Testis (tissue), 2 donors: ENCODE data around the gene SLC6A8.

ENCODE experiments used
- POLR2A ChIP-seq: fragments of 450-650 bp; IDR thresholded peaks from one replicate; pipeline ENCODE4 v1.6.1; 2017; ENCODE audit warnings: antibody characterized with exemption, mild to moderate bottlenecking, moderate library complexity
- TF ChIP-seq, protein P1 (sequence below), 3 experiments: fragments of 450-650 bp in 2 of 3; fragments of 200-600 bp in 1 of 3; sonication (generic) in 1 of 3; IDR thresholded peaks; one replicate each; pipeline ENCODE4 v1.5.1; 2016 to 2019; ENCODE audit warnings: antibody characterized with exemption in 3 of 3, mild to moderate bottlenecking in 2 of 3, moderate library complexity in 1 of 3

DNA sequence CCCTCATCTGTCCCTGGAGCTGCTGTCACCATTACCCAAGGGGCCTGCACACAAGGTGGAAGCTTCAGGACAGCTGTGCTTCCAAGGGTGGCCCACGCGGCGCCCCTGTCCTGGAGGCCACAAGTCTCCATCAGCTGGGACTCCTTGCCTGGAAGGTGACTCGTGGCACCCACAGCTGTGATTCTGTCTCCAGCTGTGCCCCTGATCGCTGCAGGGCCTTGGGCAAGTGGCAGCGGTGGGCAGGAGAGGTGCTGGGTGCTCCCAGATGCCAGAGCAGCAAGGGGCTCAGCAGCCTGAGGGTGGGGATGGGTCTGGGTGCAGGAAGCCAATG lies 49.7 kb upstream of the SLC6A8 start:
- TF ChIP-seq, protein P1, sequence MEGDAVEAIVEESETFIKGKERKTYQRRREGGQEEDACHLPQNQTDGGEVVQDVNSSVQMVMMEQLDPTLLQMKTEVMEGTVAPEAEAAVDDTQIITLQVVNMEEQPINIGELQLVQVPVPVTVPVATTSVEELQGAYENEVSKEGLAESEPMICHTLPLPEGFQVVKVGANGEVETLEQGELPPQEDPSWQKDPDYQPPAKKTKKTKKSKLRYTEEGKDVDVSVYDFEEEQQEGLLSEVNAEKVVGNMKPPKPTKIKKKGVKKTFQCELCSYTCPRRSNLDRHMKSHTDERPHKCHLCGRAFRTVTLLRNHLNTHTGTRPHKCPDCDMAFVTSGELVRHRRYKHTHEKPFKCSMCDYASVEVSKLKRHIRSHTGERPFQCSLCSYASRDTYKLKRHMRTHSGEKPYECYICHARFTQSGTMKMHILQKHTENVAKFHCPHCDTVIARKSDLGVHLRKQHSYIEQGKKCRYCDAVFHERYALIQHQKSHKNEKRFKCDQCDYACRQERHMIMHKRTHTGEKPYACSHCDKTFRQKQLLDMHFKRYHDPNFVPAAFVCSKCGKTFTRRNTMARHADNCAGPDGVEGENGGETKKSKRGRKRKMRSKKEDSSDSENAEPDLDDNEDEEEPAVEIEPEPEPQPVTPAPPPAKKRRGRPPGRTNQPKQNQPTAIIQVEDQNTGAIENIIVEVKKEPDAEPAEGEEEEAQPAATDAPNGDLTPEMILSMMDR (IDR thresholded peaks at IDR 0.05) = no peak
- no peak for TF ChIP-seq POLR2A
